Spleen (tissue), 11 donors: ENCODE results near the gene SERPINA1. TPM values are rescaled to one million over a fixed set of nuclear protein-coding genes. Genes with fewer than 3 reads are reported as not detected.

Experiments
- DNase-seq: peaks from one replicate; pipeline ENCODE4 v3.0.0-alpha.2; 2020
- H3K27ac ChIP-seq, 8 donors: fragments of 200-600 bp; sonication (generic) in 7 of 8; 1 replicate in 4 of 8; 2 replicates in 4 of 8; pipeline versions ENCODE4 v1.5.0 to v1.8.0; 2016 to 2021; ENCODE audit warnings: inconsistent platforms in 4 of 8, mild to moderate bottlenecking in 4 of 8, moderate library complexity in 1 of 8
- H3K27me3 ChIP-seq, 7 donors: fragments of 200-600 bp; sonication (generic) in 6 of 7; replicated peaks in 1 of 7; 1 replicate in 4 of 7; 2 replicates in 3 of 7; pipeline versions ENCODE4 v1.5.0 to v1.8.0; 2016 to 2021; ENCODE audit warnings: inconsistent platforms in 3 of 7, mild to moderate bottlenecking in 1 of 7
- H3K36me3 ChIP-seq, 6 donors: fragments of 200-600 bp; sonication (generic) in 5 of 6; 1 replicate in 4 of 6; 2 replicates in 2 of 6; pipeline versions ENCODE4 v1.5.0 to v1.8.0; 2016 to 2021; ENCODE audit warnings: inconsistent platforms in 2 of 6
- H3K4me1 ChIP-seq, 6 donors: fragments of 200-600 bp; sonication (generic) in 5 of 6; 1 replicate in 3 of 6; 2 replicates in 3 of 6; pipeline versions ENCODE4 v1.5.0 to v1.8.0; 2016 to 2021; ENCODE audit warnings: inconsistent platforms in 3 of 6
- H3K4me3 ChIP-seq, 8 donors: fragments of 200-600 bp; sonication (generic) in 7 of 8; 1 replicate in 4 of 8; 2 replicates in 4 of 8; pipeline versions ENCODE4 v1.5.0 to v1.8.0; 2016 to 2021; ENCODE audit warnings: inconsistent platforms in 4 of 8, mild to moderate bottlenecking in 4 of 8, moderate library complexity in 2 of 8
- H3K9me3 ChIP-seq, 8 donors: fragments of 200-600 bp; sonication (generic) in 7 of 8; 1 replicate in 4 of 8; 2 replicates in 4 of 8; pipeline versions ENCODE4 v1.5.0 to v1.8.0; 2016 to 2021; ENCODE audit warnings: inconsistent platforms in 4 of 8
- CTCF ChIP-seq, 11 experiments: fragments of 200-600 bp in 7 of 11; fragments of 450-650 bp in 4 of 11; sonication (generic) in 4 of 11; IDR thresholded peaks in 8 of 11; conservative IDR thresholded peaks in 3 of 11; 1 replicate in 7 of 11; 2 replicates in 4 of 11; pipeline versions ENCODE4 v1.4.0 to v1.8.0; 2016 to 2021; ENCODE audit warnings: antibody characterized with exemption in 11 of 11, inconsistent platforms in 4 of 11, mild to moderate bottlenecking in 1 of 11
- POLR2A ChIP-seq, 3 donors: fragments of 450-650 bp; IDR thresholded peaks; one replicate each; pipeline ENCODE4 v1.5.1; 2017; ENCODE audit warnings: antibody characterized with exemption in 3 of 3, mild to moderate bottlenecking in 1 of 3
- POLR2AphosphoS5 ChIP-seq, 3 donors: sonication (generic); formaldehyde crosslinking; IDR thresholded peaks; one replicate each; pipeline ENCODE4 v1.5.1; 2017; ENCODE audit warnings: antibody characterized with exemption in 3 of 3
- WGBS, 5 donors: extraction: QIAGEN DNeasy Blood & Tissue Kit in 3 of 5; methylation state at CpG; one replicate each; pipeline versions ENCODE4 v1.1.5 to v1.1.7; 2013 to 2018; 5-methylcytosine and 5-hydroxymethylcytosine counted together
- intact Hi-C: fragments of 100-400 bp; cut with DNase I; formaldehyde crosslinking; loops from one replicate; pipeline ENCODE4 v1.15.0; 2023; ENCODE audit warnings: low total_unique reads
- polyA plus RNA-seq, 3 donors: library from polyadenylated mRNA; stranded (reverse); fragments of 200-250 nt; gene quantifications; one replicate each; pipeline ENCODE4 v1.2.1, GENCODE V29; 2013
- total RNA-seq, 7 donors: library from RNA; depleted of rRNA in 3 of 7; stranded (reverse); fragments of >200 nt in 3 of 7; fragmentation: NEBNext Ultra II Directional in 4 of 7; extraction: Animal tissue kit (Norgen Biotek cat#: 25700) in 4 of 7; gene quantifications; one replicate each; pipeline versions ENCODE4 v1.1.0 to v1.2.1, GENCODE V29; 2016 to 2021
- donor health status: healthy with polysubstance abuse.
- donor health status: DM: no; HTN: no; CAD: no; lungs with moderate emphysema.
- donor health status: DM: no; HTN: no; CAD: no.
- donor health status: Bipolar disorder and iron deficiency.
- donor health status: healthy.
- donor health status: DM: no; HTN: no; CAD: no.
- donor health status: DM: yes; HTN: yes; CAD: no.

The SERPINA1 gene
- total and polyA plus RNA-seq, 10 donors: 28.4 to 701 (median 203) TPM

GRCh38 chr14:94368956-94369355 lies 19.4 kb downstream of the SERPINA1 start:
- 78 to 88% (median 87%) methylated on average over 7 of the region's 7 CpGs for WGBS, 5 donors

DNA sequence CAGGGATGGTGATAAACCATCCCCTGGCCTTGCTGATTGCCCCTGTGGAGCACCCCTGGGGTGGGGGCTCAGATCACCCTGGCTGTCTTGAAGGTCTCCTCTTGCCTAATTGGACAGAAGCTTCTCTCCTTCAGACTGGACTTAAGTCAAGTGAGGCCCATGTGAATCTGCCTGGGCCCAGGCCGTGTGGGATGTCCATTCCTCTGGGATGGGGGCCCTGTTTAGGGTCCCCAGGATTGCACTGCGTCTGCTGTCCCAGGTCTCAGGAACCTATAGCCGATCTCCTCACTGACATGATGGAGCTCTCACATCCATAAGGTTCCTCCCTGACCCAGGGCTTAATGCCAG lies 20.2 kb downstream of the SERPINA1 start:
- DNase-seq: no peak
- H3K27me3 ChIP-seq: no peaks in the 10 kb centered on the region
- WGBS, 5 donors: 79 to 100% (median 84%) methylated on average over 2 to 3 of the region's 3 CpGs
- H3K36me3 ChIP-seq: no peaks in the 10 kb centered on the region
- H3K4me3 ChIP-seq: no peak overlapping the region
- no peaks in the 10 kb centered on the region for H3K9me3 ChIP-seq
- TF ChIP-seq POLR2A (IDR thresholded peaks at IDR 0.05) (no peak), CTCF (IDR thresholded peaks at IDR 0.05 in 8 of 11, conservative IDR thresholded peaks at IDR 0.05 in 3 of 11) (no peak), POLR2AphosphoS5 (IDR thresholded peaks at IDR 0.05) (no peak)
- intact Hi-C loops: no loop called here
- H3K27ac ChIP-seq: no peak overlapping the region
- no peaks in the 10 kb centered on the region for H3K4me1 ChIP-seq

More at GRCh38 chr14:94368956-94369355, 19.4 kb downstream of the SERPINA1 start:
- intact Hi-C loops: no loop called here
- TF ChIP-seq POLR2A (IDR thresholded peaks at IDR 0.05) (no peak), POLR2AphosphoS5 (IDR thresholded peaks at IDR 0.05) (no peak), CTCF (IDR thresholded peaks at IDR 0.05 in 8 of 11, conservative IDR thresholded peaks at IDR 0.05 in 3 of 11) (no peak)
- H3K4me1 ChIP-seq: no peaks in the 10 kb centered on the region
- no peaks in the 10 kb centered on the region for H3K36me3 ChIP-seq
- no peak overlapping the region for H3K27ac ChIP-seq
- no peak for DNase-seq
- H3K4me3 ChIP-seq: no peak overlapping the region
- no peaks in the 10 kb centered on the region for H3K27me3 ChIP-seq
- H3K9me3 ChIP-seq: no peaks in the 10 kb centered on the region

DNA sequence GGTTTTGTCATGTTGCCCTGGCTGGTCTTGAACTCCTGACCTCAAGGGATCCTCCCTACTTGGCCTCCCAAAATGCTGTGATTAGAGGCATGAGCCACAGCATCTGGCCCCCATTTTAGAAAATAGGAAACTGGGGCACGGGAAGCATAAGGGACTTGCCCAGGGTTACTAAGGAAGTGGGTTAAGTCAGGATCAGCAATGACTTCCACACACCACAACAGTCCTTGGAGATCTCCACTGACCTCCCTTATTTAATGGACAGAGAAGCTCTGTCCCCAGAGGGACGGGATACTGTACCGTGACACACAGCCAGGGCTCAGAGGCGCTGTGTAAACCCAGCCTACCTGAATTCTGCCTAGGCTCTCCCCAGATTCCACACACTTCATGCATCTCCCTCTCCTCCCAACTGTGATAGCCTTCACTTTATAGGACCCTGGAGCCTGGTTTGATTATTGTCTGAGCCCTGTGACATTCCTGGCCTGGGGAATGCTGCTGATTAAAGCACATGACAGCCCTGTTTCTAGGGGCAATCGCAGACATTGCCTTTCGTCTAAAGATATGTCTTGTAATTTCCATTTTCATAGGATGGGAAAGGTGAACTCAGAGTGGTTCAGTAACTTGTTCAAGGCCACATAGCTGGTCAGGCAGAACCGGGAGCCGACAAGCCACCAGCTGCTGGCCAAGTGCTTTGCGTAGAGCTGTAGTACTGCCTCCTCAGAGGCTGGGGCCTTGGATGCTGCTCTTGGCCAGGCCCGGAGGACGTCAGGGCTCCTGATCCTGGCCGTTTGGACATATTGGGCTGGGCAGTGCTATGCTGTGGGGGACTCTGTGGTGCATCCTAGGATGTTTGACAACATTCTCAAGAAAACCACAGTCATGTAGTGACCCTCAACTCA lies 20.8 kb downstream of the SERPINA1 start:
- DNase-seq: no peak
- H3K4me1 ChIP-seq: no peaks in the 10 kb centered on the region
- H3K27me3 ChIP-seq: no peaks in the 10 kb centered on the region
- TF ChIP-seq POLR2A (IDR thresholded peaks at IDR 0.05) (no peak), POLR2AphosphoS5 (IDR thresholded peaks at IDR 0.05) (no peak), CTCF (IDR thresholded peaks at IDR 0.05 in 8 of 11, conservative IDR thresholded peaks at IDR 0.05 in 3 of 11) (no peak)
- intact Hi-C loops: no loop called here
- H3K27ac ChIP-seq: no peak overlapping the region
- no peaks in the 10 kb centered on the region for H3K36me3 ChIP-seq
- no peaks in the 10 kb centered on the region for H3K9me3 ChIP-seq
- no peak overlapping the region for H3K4me3 ChIP-seq
- WGBS, 5 donors: 75 to 81% (median 78%) methylated on average over 12 of the region's 12 CpGs

DNA sequence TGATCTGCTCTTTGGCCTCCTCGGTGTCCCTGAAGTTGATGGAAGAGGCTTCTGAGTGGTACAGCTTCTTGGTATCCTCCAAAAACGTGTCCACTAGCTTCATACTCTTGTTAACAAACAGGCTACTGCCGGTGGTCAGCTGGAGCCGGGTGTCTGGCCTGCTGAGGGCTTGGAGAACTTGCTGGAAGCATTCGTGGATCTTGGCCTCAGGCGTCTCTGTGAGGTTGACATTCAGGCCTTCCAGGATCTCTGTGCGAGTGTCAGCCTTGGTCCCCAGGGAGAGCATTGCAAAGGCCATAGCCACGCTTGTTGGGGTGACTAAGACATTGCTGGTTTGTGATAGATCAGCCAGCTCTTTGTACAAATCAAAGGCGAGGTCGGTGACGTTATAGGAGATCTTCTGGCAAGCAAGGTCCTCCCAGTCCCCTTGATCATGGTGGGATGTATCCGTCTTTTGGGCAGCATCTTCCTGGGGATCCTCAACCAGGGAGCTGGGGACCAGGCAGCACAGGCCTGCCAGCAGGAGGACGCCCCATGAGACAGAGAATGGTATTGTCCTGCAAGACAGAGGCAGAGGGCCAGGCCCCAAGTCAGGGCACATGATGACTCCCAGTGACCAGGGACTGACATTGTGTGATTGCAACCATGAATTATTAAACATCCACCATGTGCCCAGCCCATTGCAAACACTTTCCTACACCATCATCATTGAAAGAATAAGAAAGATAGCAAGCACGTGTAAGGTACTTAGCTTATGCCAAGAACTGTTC lies 22.1 kb downstream of the SERPINA1 start, which contains the start of gene SERPINA2:
Gene SERPINA2, minus strand, starts transcription at position 553 of the 770 bp plus-strand sequence.
- intact Hi-C loops: no loop called here
- DNase-seq: no peak
- H3K36me3 ChIP-seq: no peaks in the 10 kb centered on the region
- peaks cover 0 to 7% (median 0%) of the 10 kb centered on the region in 7 donors for H3K27me3 ChIP-seq
- WGBS, 5 donors: 82 to 91% (median 85%) methylated on average over 14 of the region's 14 CpGs
- no peak within 1 kb of the TSS for H3K4me3 ChIP-seq
- H3K9me3 ChIP-seq: no peaks in the 10 kb centered on the region
- TF ChIP-seq POLR2AphosphoS5 (IDR thresholded peaks at IDR 0.05) (no peak), POLR2A (IDR thresholded peaks at IDR 0.05) (no peak)
- no peaks in the 10 kb centered on the region for H3K4me1 ChIP-seq
- H3K27ac ChIP-seq: no peak within 1 kb of the TSS
